Fibroblast of lung (primary cell): ENCODE measurements around the gene FDXR.
A peak's percentile ranks its signal among the peaks of the same experiment; 100 is the strongest.

Source experiments
- EZH2 ChIP-seq: IDR thresholded peaks from 2 replicates; pipeline ENCODE4 v1.5.1; 2012; ENCODE audit warnings: low read length, control low read depth, mild to moderate bottlenecking; ENCODE audit errors: missing control alignments
- TF ChIP-seq, protein P1 (sequence below), 2 donors: IDR thresholded peaks in 1 of 2; conservative IDR thresholded peaks in 1 of 2; 1 replicate in 1 of 2; 2 replicates in 1 of 2; pipeline ENCODE4 v1.5.1; 2011 to 2012; ENCODE audit warnings: low read length in 2 of 2, control low read depth in 1 of 2, inconsistent platforms in 1 of 2, low read depth in 1 of 2, mild to moderate bottlenecking in 1 of 2

DNA sequence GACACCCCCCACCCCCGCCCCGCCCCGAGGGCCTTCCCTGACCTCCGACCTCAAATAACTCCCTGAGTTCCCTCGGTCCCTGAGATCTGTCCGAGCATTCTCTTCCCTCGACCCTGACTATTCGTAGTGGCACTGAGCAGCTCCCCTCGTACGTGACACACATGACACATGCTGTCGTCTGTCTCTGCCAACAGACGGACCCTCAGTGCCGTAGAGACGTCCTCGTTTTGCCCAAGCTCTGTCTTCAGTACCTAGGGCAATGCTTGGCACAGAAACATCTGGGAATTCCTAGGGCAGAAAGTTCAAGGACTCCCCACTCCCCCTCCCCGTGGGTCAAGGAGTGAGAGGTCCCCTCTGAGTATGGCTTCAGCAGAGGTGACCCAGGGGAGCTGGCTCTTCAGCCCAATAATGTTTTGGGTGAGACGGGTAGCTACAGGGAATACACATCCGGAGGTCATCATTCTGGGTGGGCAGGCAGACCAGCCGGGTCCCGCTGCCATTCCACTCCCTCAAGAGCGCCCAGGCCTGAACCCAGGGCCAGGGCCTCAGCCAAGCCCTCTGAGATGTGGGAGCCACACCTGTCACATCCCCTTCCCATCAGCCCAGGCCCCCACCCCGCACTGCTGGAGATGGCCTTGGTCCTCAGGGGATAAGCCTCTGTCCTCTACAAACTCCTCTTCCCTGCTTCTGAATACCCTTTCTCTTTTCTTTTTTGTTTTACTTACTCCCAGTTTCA is 21.3 kb upstream of the FDXR start:
- TF ChIP-seq, protein P1, sequence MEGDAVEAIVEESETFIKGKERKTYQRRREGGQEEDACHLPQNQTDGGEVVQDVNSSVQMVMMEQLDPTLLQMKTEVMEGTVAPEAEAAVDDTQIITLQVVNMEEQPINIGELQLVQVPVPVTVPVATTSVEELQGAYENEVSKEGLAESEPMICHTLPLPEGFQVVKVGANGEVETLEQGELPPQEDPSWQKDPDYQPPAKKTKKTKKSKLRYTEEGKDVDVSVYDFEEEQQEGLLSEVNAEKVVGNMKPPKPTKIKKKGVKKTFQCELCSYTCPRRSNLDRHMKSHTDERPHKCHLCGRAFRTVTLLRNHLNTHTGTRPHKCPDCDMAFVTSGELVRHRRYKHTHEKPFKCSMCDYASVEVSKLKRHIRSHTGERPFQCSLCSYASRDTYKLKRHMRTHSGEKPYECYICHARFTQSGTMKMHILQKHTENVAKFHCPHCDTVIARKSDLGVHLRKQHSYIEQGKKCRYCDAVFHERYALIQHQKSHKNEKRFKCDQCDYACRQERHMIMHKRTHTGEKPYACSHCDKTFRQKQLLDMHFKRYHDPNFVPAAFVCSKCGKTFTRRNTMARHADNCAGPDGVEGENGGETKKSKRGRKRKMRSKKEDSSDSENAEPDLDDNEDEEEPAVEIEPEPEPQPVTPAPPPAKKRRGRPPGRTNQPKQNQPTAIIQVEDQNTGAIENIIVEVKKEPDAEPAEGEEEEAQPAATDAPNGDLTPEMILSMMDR (conservative IDR thresholded peaks at IDR 0.05 in 1 of 2, IDR thresholded peaks at IDR 0.05 in 1 of 2; ENCODE audit: low read depth in 1 of 2, low read length in 2 of 2), result no peak
- peak; percentile 92 for TF ChIP-seq EZH2
